Astrocyte of the cerebellum (primary cell): ENCODE results near the gene AREL1.

ENCODE experiments used
- DNase-seq: peaks from one replicate; pipeline ENCODE4 v3.0.0-alpha.2; 2011; ENCODE audit warnings: low read depth
- H3K4me3 ChIP-seq: 2 replicates; pipeline ENCODE4 v1.5.1; 2011; ENCODE audit warnings: mild to moderate bottlenecking, low read depth, low read length, moderate library complexity
- in situ Hi-C: cut with HindIII; loops from 2 replicates; pipeline ENCODE4 v1.10.0; 2017; ENCODE audit warnings: low sequenced_read_pairs
- TF ChIP-seq, protein P1 (sequence below): IDR thresholded peaks from 2 replicates; pipeline ENCODE4 v1.5.1; 2012; ENCODE audit warnings: low read length, low read depth, moderate library complexity, mild to moderate bottlenecking; ENCODE audit errors: missing control alignments

The AREL1 gene

DNA sequence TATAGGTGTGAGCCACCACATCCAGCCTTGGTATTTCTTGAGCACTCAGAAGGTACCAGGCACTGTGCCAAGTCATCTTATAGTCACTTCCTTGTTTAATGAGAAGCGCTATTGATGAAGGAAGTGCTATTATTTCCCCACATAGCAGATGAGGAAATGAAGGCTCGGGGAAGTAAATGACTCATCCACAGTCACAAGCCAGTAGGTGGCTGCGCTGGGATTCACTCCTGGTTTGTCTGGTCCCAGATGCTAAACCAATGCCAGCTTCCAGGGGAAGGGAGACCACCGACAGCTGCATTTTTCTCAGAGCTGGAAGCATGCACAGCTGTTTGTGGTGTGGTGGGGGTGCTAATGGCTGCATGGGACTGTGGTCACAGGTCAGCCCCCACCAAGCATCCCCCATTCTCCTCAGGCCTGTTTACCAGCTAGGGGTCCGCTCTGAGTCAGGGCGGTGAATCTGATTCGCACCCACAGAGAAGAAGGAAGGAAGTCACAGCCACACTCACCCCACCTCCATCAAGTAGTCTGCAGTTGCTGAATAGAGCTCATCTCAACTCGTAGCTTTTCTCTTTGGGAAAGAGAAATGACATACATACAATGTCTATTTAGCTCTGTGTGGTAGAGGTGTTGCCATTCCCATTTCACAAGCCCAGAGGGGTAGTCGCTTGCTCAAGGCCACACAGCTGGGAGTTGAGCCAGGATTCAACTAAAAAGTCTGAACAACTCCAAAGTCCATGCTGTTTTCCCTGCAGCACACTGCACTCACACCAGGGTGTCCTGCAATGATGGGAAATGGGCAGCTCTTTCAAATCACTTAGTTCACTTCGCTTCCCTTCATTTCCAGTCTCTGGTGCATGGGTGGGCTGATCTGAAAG, 94.6 kb downstream of the AREL1 start:
- H3K4me3 ChIP-seq = no peak overlapping the region
- TF ChIP-seq, protein P1, sequence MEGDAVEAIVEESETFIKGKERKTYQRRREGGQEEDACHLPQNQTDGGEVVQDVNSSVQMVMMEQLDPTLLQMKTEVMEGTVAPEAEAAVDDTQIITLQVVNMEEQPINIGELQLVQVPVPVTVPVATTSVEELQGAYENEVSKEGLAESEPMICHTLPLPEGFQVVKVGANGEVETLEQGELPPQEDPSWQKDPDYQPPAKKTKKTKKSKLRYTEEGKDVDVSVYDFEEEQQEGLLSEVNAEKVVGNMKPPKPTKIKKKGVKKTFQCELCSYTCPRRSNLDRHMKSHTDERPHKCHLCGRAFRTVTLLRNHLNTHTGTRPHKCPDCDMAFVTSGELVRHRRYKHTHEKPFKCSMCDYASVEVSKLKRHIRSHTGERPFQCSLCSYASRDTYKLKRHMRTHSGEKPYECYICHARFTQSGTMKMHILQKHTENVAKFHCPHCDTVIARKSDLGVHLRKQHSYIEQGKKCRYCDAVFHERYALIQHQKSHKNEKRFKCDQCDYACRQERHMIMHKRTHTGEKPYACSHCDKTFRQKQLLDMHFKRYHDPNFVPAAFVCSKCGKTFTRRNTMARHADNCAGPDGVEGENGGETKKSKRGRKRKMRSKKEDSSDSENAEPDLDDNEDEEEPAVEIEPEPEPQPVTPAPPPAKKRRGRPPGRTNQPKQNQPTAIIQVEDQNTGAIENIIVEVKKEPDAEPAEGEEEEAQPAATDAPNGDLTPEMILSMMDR = no peak
- in situ Hi-C loops = no loop called here
- DNase-seq = no peak

DNA sequence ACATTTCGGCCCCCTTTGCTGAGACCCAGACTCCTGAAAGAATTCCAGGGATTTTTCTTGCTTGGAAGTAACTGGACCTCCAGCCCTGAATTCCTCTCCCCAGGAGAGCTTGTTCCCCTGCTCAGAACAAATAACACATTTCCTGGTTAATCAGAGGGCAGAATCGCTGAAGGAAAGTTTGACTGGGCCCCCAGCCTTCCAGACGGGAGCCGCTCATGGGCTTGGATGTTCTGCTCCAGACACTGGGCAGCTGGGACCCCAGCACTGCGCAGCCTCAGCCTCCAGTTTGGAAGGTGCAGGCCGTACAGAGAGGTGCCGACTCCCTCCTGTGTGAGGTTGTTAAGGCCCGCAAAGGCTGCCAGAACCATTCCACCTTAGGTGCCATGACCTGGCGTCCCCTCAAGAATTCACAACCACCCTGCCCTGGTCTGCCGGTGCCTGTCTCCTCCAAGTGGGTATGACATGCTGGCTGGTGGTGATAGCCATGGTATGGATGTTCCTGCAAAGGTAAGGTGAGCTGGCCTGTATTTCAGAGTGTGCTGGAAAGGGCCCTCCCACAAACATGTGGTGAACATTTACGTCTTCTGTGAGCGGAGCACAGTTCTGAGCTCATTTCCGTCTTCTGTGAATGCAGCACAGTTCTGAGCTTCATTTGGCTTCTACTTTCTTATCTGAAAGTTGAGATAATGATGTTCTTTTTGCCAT, 95.7 kb downstream of the AREL1 start:
- TF ChIP-seq, protein P1 = no peak
- in situ Hi-C loops = no loop called here
- no peak overlapping the region for H3K4me3 ChIP-seq
- no peak for DNase-seq

- TF ChIP-seq, protein P1 = no peak
- DNase-seq = no peak
- H3K4me3 ChIP-seq = peak overlapping the region; percentile 6
- in situ Hi-C loops = no loop called here
Observed at GRCh38 chr14:74616507-74616906, 96.4 kb downstream of the AREL1 start.

DNA sequence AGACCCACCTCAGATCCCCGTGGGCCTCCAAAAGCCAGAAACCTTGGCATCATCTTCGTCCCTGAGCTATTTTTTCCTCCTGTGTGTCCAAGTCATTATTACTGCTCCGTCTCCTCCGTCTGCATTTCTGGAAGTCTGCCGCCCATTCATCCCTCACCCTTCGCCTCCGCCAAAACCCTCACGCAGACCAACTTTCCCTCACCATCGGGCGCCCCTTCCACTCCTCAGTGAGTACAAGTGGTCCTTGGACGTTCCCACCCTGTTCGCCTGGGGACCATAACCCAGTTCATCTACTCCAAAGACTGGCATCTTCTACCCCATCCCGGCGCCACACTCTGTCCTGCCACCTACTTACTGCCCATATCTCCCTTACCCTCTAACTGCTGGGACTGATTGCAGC, 97.1 kb downstream of the AREL1 start:
- in situ Hi-C loops = no loop called here

DNA sequence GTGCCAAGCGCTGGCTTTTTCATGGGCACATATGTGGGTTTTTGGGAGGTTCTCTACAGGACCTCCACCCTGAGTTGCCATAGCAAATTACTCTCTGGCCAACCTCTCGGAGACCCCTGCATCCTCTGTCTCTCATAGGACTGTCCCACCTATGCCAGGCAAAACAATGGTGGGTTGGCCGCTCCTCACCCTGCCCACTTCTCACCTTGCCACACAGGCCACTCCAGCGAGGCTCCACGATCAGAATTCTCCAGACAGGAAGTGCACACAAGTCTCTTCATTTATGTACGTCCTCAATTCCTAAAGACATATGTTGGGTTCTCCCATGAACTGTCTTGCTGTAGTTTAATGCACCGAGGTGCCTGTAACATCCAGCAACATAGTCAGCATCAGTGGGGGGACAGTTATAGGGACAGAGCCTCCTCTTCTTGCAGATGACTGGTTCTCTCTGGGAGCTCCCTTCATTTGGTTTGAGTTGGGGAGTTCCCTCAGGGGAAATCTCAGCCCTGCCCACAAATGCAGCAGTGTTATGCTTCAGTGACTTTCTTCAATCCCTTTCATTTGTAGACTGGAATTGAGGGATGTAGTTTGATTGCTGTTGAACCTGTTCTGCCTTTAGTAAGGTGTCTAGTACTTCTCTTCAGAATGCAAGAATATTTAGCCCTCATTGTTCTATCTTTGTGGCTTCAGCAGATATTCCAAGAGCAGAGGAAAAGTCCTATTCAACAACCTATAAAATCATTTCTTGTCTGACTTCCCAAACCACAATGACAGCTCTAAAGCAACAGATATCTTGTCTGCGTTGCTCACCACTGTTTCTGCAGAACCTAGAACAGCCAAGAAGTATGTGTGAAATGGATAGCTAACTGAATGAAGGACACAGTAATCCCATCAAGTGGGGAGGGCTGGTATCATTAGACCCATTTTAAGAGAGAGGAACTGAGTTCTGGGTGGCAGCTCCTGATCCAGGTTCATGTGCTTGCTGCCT, 98.1 kb downstream of the AREL1 start:
- DNase-seq = no peak
- no peak overlapping the region for H3K4me3 ChIP-seq
- TF ChIP-seq, protein P1 = no peak
- in situ Hi-C loops = no loop called here

More for the DNA sequence above, 97.1 kb downstream of the AREL1 start:
- DNase-seq = no peak
- peak overlapping the region; percentile 18 for H3K4me3 ChIP-seq
- TF ChIP-seq, protein P1 = no peak

DNA sequence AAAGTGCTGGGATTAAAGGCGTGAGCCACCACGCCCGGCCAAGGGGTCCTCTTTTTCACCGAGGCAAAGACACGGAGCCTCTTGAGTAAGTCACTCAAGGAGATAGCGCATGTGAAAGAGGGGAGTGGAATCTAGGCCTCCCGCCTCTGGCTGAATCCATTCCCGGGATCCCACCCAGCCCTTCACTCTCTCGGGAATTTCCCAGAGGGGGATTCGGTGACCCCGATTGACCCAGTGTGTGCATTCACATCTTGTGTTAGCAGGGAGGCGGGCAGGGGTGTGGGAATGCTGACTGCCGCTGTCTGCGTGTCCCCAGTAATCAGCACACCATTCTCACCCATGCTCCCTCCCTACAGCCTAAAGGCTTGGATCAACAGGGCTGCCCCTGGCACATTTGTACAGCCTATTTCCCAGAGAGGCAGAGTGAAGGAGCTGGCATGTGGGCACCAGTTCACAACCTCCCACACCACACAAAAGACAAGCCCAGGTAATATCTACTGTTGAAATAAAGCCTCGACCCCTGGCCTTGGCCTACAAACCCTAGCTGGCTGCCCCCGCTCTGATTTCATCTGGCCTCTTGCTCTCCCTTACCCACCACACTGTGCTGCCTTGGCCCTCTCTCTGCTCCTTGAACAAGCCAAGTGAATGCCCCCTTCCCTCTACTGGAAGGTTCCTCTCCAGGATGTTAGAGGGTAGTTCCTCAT, 99.5 kb downstream of the AREL1 start:
- no peak overlapping the region for H3K4me3 ChIP-seq
- no peak for DNase-seq
- in situ Hi-C loops = no loop called here
- TF ChIP-seq, protein P1 = no peak
